Activated CD4-positive, alpha-beta T cell treated with anti-CD3 and anti-CD28 coated beads, Interleukin-2, Interleukin-6, amounts not matched to agents 100 ng/mL and 50 ng/mL, durations not matched to agents 16 hours and 8 hours (primary cell): ENCODE measurements around the gene FAM120C.

Experiments used
- DNase-seq: peaks from one replicate; pipeline ENCODE4 v3.0.0-alpha.2; 2020

FAM120C gene

DNA sequence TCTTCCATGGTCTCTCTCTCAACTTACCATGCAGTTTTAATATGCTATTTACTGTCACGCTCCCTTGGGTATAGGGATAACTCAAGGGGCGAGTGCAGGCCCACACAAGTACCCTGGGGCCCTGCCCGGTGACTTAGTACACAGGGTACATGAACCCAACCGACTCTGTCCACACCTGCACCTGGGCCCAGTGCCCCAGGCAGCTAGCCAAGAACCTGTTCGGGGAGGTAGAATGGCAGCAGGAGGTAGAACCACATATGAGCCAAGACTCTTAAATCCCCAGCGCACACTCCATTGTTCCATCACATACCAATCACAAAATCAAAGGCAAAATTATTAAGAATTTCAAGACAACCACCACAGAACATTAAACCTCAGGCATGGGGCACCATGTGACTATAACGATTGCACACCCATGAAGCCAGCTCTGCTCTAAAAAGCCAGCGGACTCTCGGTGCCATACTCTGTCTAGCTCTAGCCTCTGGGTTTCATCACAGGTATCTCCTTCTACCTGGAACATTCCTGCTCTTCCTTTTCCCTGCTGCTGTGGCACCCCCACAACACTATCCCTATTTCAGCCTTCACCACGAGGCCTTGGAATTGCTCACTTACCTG is 153.4 kb downstream of the FAM120C start:
- no peak for DNase-seq

DNA sequence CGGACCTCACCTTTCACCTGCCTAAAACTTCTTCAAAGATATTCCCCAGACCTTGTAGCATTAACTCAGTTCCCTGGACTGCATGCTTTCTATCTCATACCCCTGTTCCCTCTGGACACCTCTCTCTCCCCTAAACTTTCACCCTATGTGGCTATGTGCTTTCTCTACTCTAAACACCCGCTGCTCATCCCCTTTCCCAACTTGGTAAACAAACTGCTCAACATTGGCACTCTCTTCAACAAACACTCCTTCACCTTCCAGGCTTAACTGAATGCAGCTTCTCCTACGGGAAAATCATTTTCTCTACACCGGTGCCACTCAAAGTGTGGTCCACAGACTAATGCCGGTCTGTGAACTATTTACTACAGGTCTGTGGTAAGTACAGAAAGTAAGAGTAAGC is 158.7 kb downstream of the FAM120C start:
- DNase-seq = no peak
